H1 (cell line): Measurements from ENCODE around the gene MAML1. TPM values are rescaled to one million over a fixed set of nuclear protein-coding genes. Genes with fewer than 3 reads are reported as not detected.

Source experiments
- BACH1 ChIP-seq: IDR thresholded peaks from 2 replicates; pipeline ENCODE4 v1.6.1; 2012; ENCODE audit warnings: low read length, improper control_type of control experiment
- BCL11A ChIP-seq, 2 experiments: IDR thresholded peaks; one replicate each; pipeline ENCODE4 v1.6.1; 2011; ENCODE audit warnings: low read depth in 2 of 2, low read length in 2 of 2, mild to moderate bottlenecking in 2 of 2
- BRCA1 ChIP-seq: IDR thresholded peaks from 2 replicates; pipeline ENCODE4 v1.6.1; 2012; ENCODE audit warnings: low read depth, low read length, improper control_type of control experiment
- CBX5 ChIP-seq: fragments of 300-800, 300-1000 bp; sonication (generic); IDR thresholded peaks from 2 replicates; pipeline ENCODE4 v1.7.1; 2016; ENCODE audit warnings: antibody characterized with exemption, low read length, low read depth
- CHD1 ChIP-seq: IDR thresholded peaks from 2 replicates; pipeline ENCODE4 v1.6.1; 2012; ENCODE audit warnings: low read depth, low read length, improper control_type of control experiment
- CHD2 ChIP-seq: IDR thresholded peaks from 2 replicates; pipeline ENCODE4 v1.6.1; 2012; ENCODE audit warnings: low read length, improper control_type of control experiment
- EZH2 ChIP-seq: fragments of 200-600 bp; sonication (generic); IDR thresholded peaks from 2 replicates; pipeline ENCODE4 v1.7.1; 2012; ENCODE audit warnings: low read depth, mild to moderate bottlenecking, moderate library complexity, low read length, inconsistent platforms; ENCODE audit not compliant: severe bottlenecking
- FOSL1 ChIP-seq: IDR thresholded peaks from 2 replicates; pipeline ENCODE4 v1.6.1; 2011; ENCODE audit warnings: mild to moderate bottlenecking, low read depth, low read length, moderate library complexity; ENCODE audit not compliant: insufficient read depth
- HDAC2 ChIP-seq, 2 experiments: fragments of 300-600 bp in 1 of 2; sonication (generic) in 1 of 2; IDR thresholded peaks; 2 replicates each; pipeline ENCODE4 v1.6.1; 2011 to 2012; ENCODE audit warnings: low read depth in 2 of 2, low read length in 2 of 2, mild to moderate bottlenecking in 2 of 2, moderate library complexity in 2 of 2, borderline replicate concordance in 1 of 2, inconsistent platforms in 1 of 2
- HDAC6 ChIP-seq: IDR thresholded peaks from one replicate; pipeline ENCODE4 v1.7.1; 2012; ENCODE audit warnings: low read depth, mild to moderate bottlenecking, inconsistent platforms, low read length, moderate library complexity
- NANOG ChIP-seq: IDR thresholded peaks from 2 replicates; pipeline ENCODE4 v1.6.1; 2011; ENCODE audit warnings: low read length, low read depth, mild to moderate bottlenecking, inconsistent platforms; ENCODE audit not compliant: insufficient read depth, poor library complexity, severe bottlenecking
- NRF1 ChIP-seq: IDR thresholded peaks from 2 replicates; pipeline ENCODE4 v1.6.1; 2011; ENCODE audit warnings: mild to moderate bottlenecking, low read depth, low read length, improper control_type of control experiment
- POLR2AphosphoS5 ChIP-seq: IDR thresholded peaks from 2 replicates; pipeline ENCODE4 v1.6.1; 2011; ENCODE audit warnings: low read depth, low read length
- POU5F1 ChIP-seq: IDR thresholded peaks from 2 replicates; pipeline ENCODE4 v1.6.1; 2011; ENCODE audit warnings: low read depth, mild to moderate bottlenecking, low read length, moderate library complexity
- RBBP5 ChIP-seq: IDR thresholded peaks from 2 replicates; pipeline ENCODE4 v1.7.1; 2012; ENCODE audit warnings: low read depth, mild to moderate bottlenecking, inconsistent platforms, low read length, moderate library complexity, borderline replicate concordance
- RNF2 ChIP-seq: fragments of 200-900, 300-1000 bp; sonication (generic); IDR thresholded peaks from 2 replicates; pipeline ENCODE4 v1.7.1; 2016; ENCODE audit warnings: borderline replicate concordance, low read depth, mild to moderate bottlenecking, antibody characterized with exemption, low read length; ENCODE audit not compliant: poor library complexity, severe bottlenecking; ENCODE audit errors: missing control alignments
- SAP30 ChIP-seq: fragments of 300-600 bp; sonication (generic); IDR thresholded peaks from 2 replicates; pipeline ENCODE4 v1.7.1; 2012; ENCODE audit warnings: low read length, moderate library complexity, mild to moderate bottlenecking, inconsistent platforms; ENCODE audit not compliant: insufficient read depth, insufficient replicate concordance
- SIX5 ChIP-seq: IDR thresholded peaks from 2 replicates; pipeline ENCODE4 v1.6.1; 2011; ENCODE audit warnings: mild to moderate bottlenecking, low read depth, low read length
- SRF ChIP-seq: IDR thresholded peaks from 2 replicates; pipeline ENCODE4 v1.6.1; 2011; ENCODE audit warnings: mild to moderate bottlenecking, low read depth, low read length, moderate library complexity
- TAF1 ChIP-seq: IDR thresholded peaks from 2 replicates; pipeline ENCODE4 v1.6.1; 2011; ENCODE audit warnings: mild to moderate bottlenecking, low read depth, low read length
- USF2 ChIP-seq: IDR thresholded peaks from 2 replicates; pipeline ENCODE4 v1.6.1; 2011; ENCODE audit warnings: low read length, improper control_type of control experiment
- polyA plus RNA-seq, 7 experiments: library from polyadenylated mRNA; depleted of rRNA in 3 of 7; stranded (reverse) in 5 of 7; unstranded in 2 of 7; fragments of >200 nt in 5 of 7; fragments of 200-250 nt in 2 of 7; gene quantifications; 1 replicate in 5 of 7; 2 replicates in 1 of 7; 4 replicates in 1 of 7; pipeline versions ENCODE4 v1.2.1 to v1.2.3, GENCODE V29; 2011 to 2013; ENCODE audit warnings: missing spikeins in 2 of 7, mixed read lengths in 2 of 7
- total RNA-seq: library from RNA; stranded (reverse); fragmentation: NEBNext Ultra II Directional; extraction: Animal tissue kit (Norgen Biotek cat#: 25700); gene quantifications from 2 replicates; pipeline ENCODE4 v1.2.1, GENCODE V29; 2021

Gene MAML1
- total and polyA plus RNA-seq, 2 of the 8 experiments (the other 6 are each of a cell fraction or from before 2014, with no cell fraction given) = 17.1 to 41.9 TPM

- no peak for TF ChIP-seq CBX5
- no peak for TF ChIP-seq HDAC6
- no peak for TF ChIP-seq SRF
- no peak for TF ChIP-seq EZH2
- no peak for TF ChIP-seq CHD1
- peak; percentile 67; the same call in 1 of the 2 replicates for TF ChIP-seq RBBP5
- no peak for TF ChIP-seq NANOG
- TF ChIP-seq BCL11A (IDR thresholded peaks at IDR 0.05; ENCODE audit: low read depth in 2 of 2, low read length in 2 of 2) = no peak
- peak; percentile 88 for TF ChIP-seq CHD2
- TF ChIP-seq NRF1 = peak; percentile 19; the same call in 1 of the 2 replicates
- no peak for TF ChIP-seq HDAC2 (IDR thresholded peaks at IDR 0.05; ENCODE audit: borderline replicate concordance in 1 of 2, low read depth in 2 of 2, low read length in 2 of 2)
- TF ChIP-seq SAP30 = no peak
- TF ChIP-seq POU5F1 = no peak
- TF ChIP-seq RNF2 = no peak
- peak; percentile 89 for TF ChIP-seq BACH1
- no peak for TF ChIP-seq FOSL1
- TF ChIP-seq TAF1 = peak; percentile 65; the same call in 1 of the 2 replicates
- no peak for TF ChIP-seq USF2
- no peak for TF ChIP-seq SIX5
- 0 out of 2 replicates have a peak, but pooled peaks have one; percentile 5 for TF ChIP-seq BRCA1
- TF ChIP-seq POLR2AphosphoS5 = peak; percentile 79
These were observed 34.4 kb upstream of the MAML1 start (continued) for GRCh38 chr5:179697993-179698934.
